PC-3 (cell line): ENCODE results near the gene TCF3.

Experiments used
- CTCF ChIP-seq: fragments of 300-600 bp; sonication (generic); conservative IDR thresholded peaks from 2 replicates; pipeline ENCODE4 v1.5.1; 2017; ENCODE audit warnings: antibody characterized with exemption, low read depth, mild to moderate bottlenecking, low read length
- EZH2phosphoT487 ChIP-seq: fragments of 300-600 bp; sonication (generic); IDR thresholded peaks from 2 replicates; pipeline ENCODE4 v1.6.1; 2018; ENCODE audit warnings: mild to moderate bottlenecking, antibody characterized with exemption, low read length, borderline replicate concordance

- TF ChIP-seq CTCF (no peak), EZH2phosphoT487 (no peak)
Observed at GRCh38 chr19:1671716-1672037, 19.3 kb upstream of the TCF3 start.
